ENCODE results near the gene TOX2. TPM values are rescaled to one million over a fixed set of nuclear protein-coding genes. Genes with fewer than 3 reads are reported as not detected.

The TOX2 gene
- total RNA-seq, 2 experiments from 2014 or later, result 1.5 to 1.7 TPM

GRCh38 chr20:43909720-43910119 is 4.9 kb upstream of the TOX2 start:
- DNase-seq, result no peak
- peaks cover 24% of the 10 kb centered on the region for H3K27me3 Mint-ChIP-seq

DNA sequence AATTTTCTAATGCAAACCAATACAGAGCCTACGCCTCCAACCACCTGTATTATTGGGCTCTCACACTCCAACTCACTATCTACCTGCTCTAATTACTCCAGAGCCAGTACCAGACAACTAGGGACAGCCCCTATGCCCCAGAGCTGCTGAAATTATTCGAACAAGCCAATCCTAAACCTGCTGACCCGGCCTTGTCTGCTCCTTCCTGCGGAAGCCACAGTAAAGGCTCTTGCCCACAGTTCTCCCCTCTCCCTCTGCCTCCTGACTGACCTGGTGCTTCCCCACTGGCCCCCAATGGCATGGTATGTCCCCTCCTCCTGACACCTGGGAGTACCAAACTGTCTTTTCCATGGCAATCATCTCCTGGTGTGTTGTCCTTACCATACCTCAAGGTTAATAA is 4.1 kb upstream of the TOX2 start:
- no peak overlapping the region for H3K4me3 Mint-ChIP-seq
- POLR2A ChIA-PET, result no interaction called here
- DNase-seq, result peak; percentile 11
- intact Hi-C loops (cut with micrococcal nuclease), result no loop called here
- no peak overlapping the region for H3K27ac Mint-ChIP-seq
- TF ChIP-seq, protein P1, sequence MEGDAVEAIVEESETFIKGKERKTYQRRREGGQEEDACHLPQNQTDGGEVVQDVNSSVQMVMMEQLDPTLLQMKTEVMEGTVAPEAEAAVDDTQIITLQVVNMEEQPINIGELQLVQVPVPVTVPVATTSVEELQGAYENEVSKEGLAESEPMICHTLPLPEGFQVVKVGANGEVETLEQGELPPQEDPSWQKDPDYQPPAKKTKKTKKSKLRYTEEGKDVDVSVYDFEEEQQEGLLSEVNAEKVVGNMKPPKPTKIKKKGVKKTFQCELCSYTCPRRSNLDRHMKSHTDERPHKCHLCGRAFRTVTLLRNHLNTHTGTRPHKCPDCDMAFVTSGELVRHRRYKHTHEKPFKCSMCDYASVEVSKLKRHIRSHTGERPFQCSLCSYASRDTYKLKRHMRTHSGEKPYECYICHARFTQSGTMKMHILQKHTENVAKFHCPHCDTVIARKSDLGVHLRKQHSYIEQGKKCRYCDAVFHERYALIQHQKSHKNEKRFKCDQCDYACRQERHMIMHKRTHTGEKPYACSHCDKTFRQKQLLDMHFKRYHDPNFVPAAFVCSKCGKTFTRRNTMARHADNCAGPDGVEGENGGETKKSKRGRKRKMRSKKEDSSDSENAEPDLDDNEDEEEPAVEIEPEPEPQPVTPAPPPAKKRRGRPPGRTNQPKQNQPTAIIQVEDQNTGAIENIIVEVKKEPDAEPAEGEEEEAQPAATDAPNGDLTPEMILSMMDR (IDR thresholded peaks at IDR 0.05), result no peak
- ATAC-seq, result no peak
- H3K4me1 Mint-ChIP-seq (ENCODE audit: low read depth), result peaks cover 18% of the 10 kb centered on the region
- CTCF ChIA-PET, result no interaction called here
- peaks cover 5% of the 10 kb centered on the region for H3K36me3 Mint-ChIP-seq (ENCODE audit: low read depth)
- peaks cover 21% of the 10 kb centered on the region for H3K9me3 Mint-ChIP-seq
- H3K27me3 Mint-ChIP-seq, result peaks cover 30% of the 10 kb centered on the region

More at GRCh38 chr20:43909720-43910119, 4.9 kb upstream of the TOX2 start:
- Mint-ChIP-seq H3K27ac (no peak overlapping the region), H3K4me3 (no peak overlapping the region), H3K9me3 (peaks cover 21% of the 10 kb centered on the region), H3K4me1 (ENCODE audit: low read depth) (peaks cover 13% of the 10 kb centered on the region), H3K36me3 (ENCODE audit: low read depth) (peaks cover 5% of the 10 kb centered on the region)
- TF ChIP-seq, protein P1 (IDR thresholded peaks at IDR 0.05), result no peak
- intact Hi-C loops (cut with micrococcal nuclease), result no loop called here
- no peak for ATAC-seq
- POLR2A ChIA-PET, result interaction anchor here (1.1 to 1.4 kb wide), 2 partner anchors 9 to 12 kb away, joined by 3 to 4 read pairs; no protein-coding TSS in a partner anchor
- CTCF ChIA-PET, result interaction anchor here (0.9 kb wide), 1 partner anchor 403 kb away, joined by 3 read pairs; no protein-coding TSS in a partner anchor

GRCh38 chr20:43911066-43911465 is 3.6 kb upstream of the TOX2 start:
- H3K27me3 Mint-ChIP-seq, result peaks cover 33% of the 10 kb centered on the region
- no peak overlapping the region for H3K27ac Mint-ChIP-seq
- POLR2A ChIA-PET, result no interaction called here
- no peak overlapping the region for H3K4me3 Mint-ChIP-seq
- intact Hi-C loops (cut with micrococcal nuclease), result no loop called here
- H3K36me3 Mint-ChIP-seq (ENCODE audit: low read depth), result peaks cover 5% of the 10 kb centered on the region
- peak; percentile 37 for DNase-seq
- CTCF ChIA-PET, result no interaction called here
- no peak for ATAC-seq
- H3K9me3 Mint-ChIP-seq, result peaks cover 21% of the 10 kb centered on the region
- H3K4me1 Mint-ChIP-seq (ENCODE audit: low read depth), result peaks cover 20% of the 10 kb centered on the region
- TF ChIP-seq, protein P1 (IDR thresholded peaks at IDR 0.05), result no peak

- ATAC-seq (no peak), DNase-seq (no peak)
- ChIA-PET POLR2A (no interaction called here), CTCF (no interaction called here)
- Mint-ChIP-seq H3K27me3 (peaks cover 48% of the 10 kb centered on the region), H3K27ac (no peak overlapping the region), H3K4me3 (peak overlapping the region; percentile 19), H3K9me3 (peaks cover 15% of the 10 kb centered on the region), H3K36me3 (ENCODE audit: low read depth) (peaks cover 2% of the 10 kb centered on the region), H3K4me1 (ENCODE audit: low read depth) (peaks cover 29% of the 10 kb centered on the region)
- intact Hi-C loops (cut with micrococcal nuclease), result no loop called here
- TF ChIP-seq, protein P1 (IDR thresholded peaks at IDR 0.05), result no peak
Observed at GRCh38 chr20:43913291-43914025, 1.2 kb upstream of the TOX2 start.

GRCh38 chr20:43915211-43916072 is 790 bp downstream of the TOX2 start:
- intact Hi-C loops (cut with micrococcal nuclease), result no loop called here
- peaks cover 2% of the 10 kb centered on the region for H3K36me3 Mint-ChIP-seq (ENCODE audit: low read depth)
- ATAC-seq (peak; percentile 43), DNase-seq (peak; percentile 54)
- ChIA-PET CTCF (no interaction called here), POLR2A (no interaction called here)
- H3K27ac Mint-ChIP-seq, result no peak overlapping the region
- peaks cover 61% of the 10 kb centered on the region for H3K27me3 Mint-ChIP-seq
- H3K4me1 Mint-ChIP-seq (ENCODE audit: low read depth), result peaks cover 25% of the 10 kb centered on the region
- H3K4me3 Mint-ChIP-seq, result peak overlapping the region; percentile 62
- H3K9me3 Mint-ChIP-seq, result peaks cover 8% of the 10 kb centered on the region
- TF ChIP-seq, protein P1 (IDR thresholded peaks at IDR 0.05), result no peak

Data from activated CD8-positive, alpha-beta T cell treated with anti-CD3 and anti-CD28 coated beads for 36 hours (primary cell).